Endodermal cell (in vitro differentiated cells): ENCODE measurements around the gene DNAJC5. TPM values are rescaled to one million over a fixed set of nuclear protein-coding genes. Genes with fewer than 3 reads are reported as not detected.

ENCODE experiments used
- DNase-seq: peaks from one replicate; pipeline ENCODE4 v3.0.0-alpha.2; 2017
- H3K27ac ChIP-seq: 2 replicates; pipeline ENCODE4 v1.5.1; 2013; ENCODE audit warnings: mild to moderate bottlenecking, low read depth, low read length, moderate library complexity
- H3K27me3 ChIP-seq: 2 replicates; pipeline ENCODE4 v1.6.1; 2013; ENCODE audit warnings: mild to moderate bottlenecking, low read length, moderate library complexity; ENCODE audit not compliant: insufficient read depth, control insufficient read depth, poor library complexity, severe bottlenecking
- H3K36me3 ChIP-seq: 2 replicates; pipeline ENCODE4 v1.7.0; 2013; ENCODE audit warnings: mild to moderate bottlenecking, low read length, moderate library complexity; ENCODE audit not compliant: control insufficient read depth, insufficient read depth
- H3K4me1 ChIP-seq: one replicate; pipeline ENCODE4 v1.7.0; 2013; ENCODE audit warnings: low read length; ENCODE audit not compliant: control insufficient read depth, insufficient read depth
- H3K4me3 ChIP-seq: 2 replicates; pipeline ENCODE4 v1.5.1; 2013; ENCODE audit warnings: mild to moderate bottlenecking, low read length, moderate library complexity
- H3K9ac ChIP-seq: 2 replicates; pipeline ENCODE4 v1.6.1; 2013; ENCODE audit warnings: mild to moderate bottlenecking, low read length, moderate library complexity; ENCODE audit not compliant: poor library complexity, severe bottlenecking; ENCODE audit errors: extremely low read depth
- H3K9me3 ChIP-seq: 2 replicates; pipeline ENCODE4 v1.6.1; 2013; ENCODE audit warnings: mild to moderate bottlenecking, low read length, moderate library complexity; ENCODE audit not compliant: control insufficient read depth
- H3K27ac Mint-ChIP-seq: 2 replicates; pipeline ENCODE4 v1.8.0; 2020; ENCODE audit warnings: mixed read lengths
- H3K27me3 Mint-ChIP-seq: 2 replicates; pipeline ENCODE4 v1.8.0; 2021; ENCODE audit warnings: mild to moderate bottlenecking, mixed read lengths; ENCODE audit not compliant: insufficient read depth
- H3K36me3 Mint-ChIP-seq: 2 replicates; pipeline ENCODE4 v1.8.0; 2020; ENCODE audit warnings: low read depth, mixed read lengths
- H3K4me1 Mint-ChIP-seq: 2 replicates; pipeline ENCODE4 v1.8.0; 2020; ENCODE audit warnings: mixed read lengths
- H3K4me3 Mint-ChIP-seq: 2 replicates; pipeline ENCODE4 v1.8.0; 2020; ENCODE audit warnings: mild to moderate bottlenecking, moderate library complexity, mixed read lengths
- H3K9me3 Mint-ChIP-seq: 2 replicates; pipeline ENCODE4 v1.8.0; 2020; ENCODE audit warnings: mild to moderate bottlenecking, mixed read lengths
- CTCF ChIP-seq: fragments of 200-600 bp; sonication (generic); conservative IDR thresholded peaks from 2 replicates; pipeline ENCODE4 v1.5.0; 2021; ENCODE audit warnings: antibody characterized with exemption, mild to moderate bottlenecking
- WGBS, 2 experiments: methylation state at CpG; one replicate each; pipeline versions ENCODE4 v1.1.5 to v1.1.7; 2013; ENCODE audit warnings: missing lambda C conversion rate in 2 of 2, mixed read lengths in 1 of 2; ENCODE audit not compliant: insufficient coverage in 1 of 2, insufficient read length in 1 of 2; 5-methylcytosine and 5-hydroxymethylcytosine counted together
- total RNA-seq, 2 donors: library from RNA; stranded (reverse); fragmentation: NEBNext Ultra II Directional in 1 of 2; extraction: Animal tissue kit (Norgen Biotek cat#: 25700) in 1 of 2; gene quantifications; 2 replicates in 1 of 2; 3 replicates in 1 of 2; pipeline ENCODE4 v1.2.1, GENCODE V29; 2021

The DNAJC5 gene
- total RNA-seq, 2 donors from 2014 or later, result 25.8 to 26.8 TPM

GRCh38 chr20:63945031-63945658 lies 50.2 kb downstream of the DNAJC5 start:
- DNase-seq, result no peak
- Histone ChIP-seq H3K9me3 (no peaks in the 10 kb centered on the region), H3K27ac (no peak overlapping the region), H3K27me3 (no peaks in the 10 kb centered on the region), H3K9ac (no peak overlapping the region), H3K4me3 (no peak overlapping the region), H3K36me3 (peaks cover 15% of the 10 kb centered on the region), H3K4me1 (no peaks in the 10 kb centered on the region)
- H3K27ac Mint-ChIP-seq, result no peak overlapping the region
- H3K4me3 Mint-ChIP-seq, result no peak overlapping the region
- peaks cover 3% of the 10 kb centered on the region for H3K9me3 Mint-ChIP-seq
- TF ChIP-seq CTCF, result no peak
- 91 to 95% methylated on average over 10 to 17 of the region's 17 CpGs for WGBS, 2 experiments
- no peaks in the 10 kb centered on the region for H3K27me3 Mint-ChIP-seq
- H3K4me1 Mint-ChIP-seq, result peaks cover 12% of the 10 kb centered on the region
- H3K36me3 Mint-ChIP-seq, result peaks cover 19% of the 10 kb centered on the region

- H3K36me3 Mint-ChIP-seq, result peaks cover 17% of the 10 kb centered on the region
- WGBS, 2 experiments, result 94 to 95% methylated on average over 33 to 39 of the region's 39 CpGs
- H3K36me3 ChIP-seq, result peaks cover 15% of the 10 kb centered on the region
- peaks cover 3% of the 10 kb centered on the region for H3K9me3 Mint-ChIP-seq
- no peak overlapping the region for H3K4me3 Mint-ChIP-seq
- H3K4me1 Mint-ChIP-seq, result peaks cover 12% of the 10 kb centered on the region
- no peak overlapping the region for H3K9ac ChIP-seq
- peaks cover 3% of the 10 kb centered on the region for H3K4me1 ChIP-seq
- H3K9me3 ChIP-seq, result no peaks in the 10 kb centered on the region
- H3K27ac ChIP-seq, result no peak overlapping the region
- no peaks in the 10 kb centered on the region for H3K27me3 ChIP-seq
- H3K27me3 Mint-ChIP-seq, result no peaks in the 10 kb centered on the region
- H3K27ac Mint-ChIP-seq, result peak overlapping the region; percentile 39
- no peak overlapping the region for H3K4me3 ChIP-seq
- no peak for TF ChIP-seq CTCF
- DNase-seq, result no peak
Measured at GRCh38 chr20:63945921-63946920, 51.3 kb downstream of the DNAJC5 start.

- H3K27ac ChIP-seq, result peak overlapping the region; percentile 14
- Mint-ChIP-seq H3K27ac (no peak overlapping the region), H3K4me1 (peaks cover 12% of the 10 kb centered on the region), H3K36me3 (peaks cover 17% of the 10 kb centered on the region), H3K9me3 (peaks cover 3% of the 10 kb centered on the region), H3K27me3 (no peaks in the 10 kb centered on the region), H3K4me3 (no peak overlapping the region)
- no peak overlapping the region for H3K9ac ChIP-seq
- no peak overlapping the region for H3K4me3 ChIP-seq
- H3K4me1 ChIP-seq, result peaks cover 3% of the 10 kb centered on the region
- no peaks in the 10 kb centered on the region for H3K9me3 ChIP-seq
- 93 to 95% methylated on average over 13 to 15 of the region's 15 CpGs for WGBS, 2 experiments
- no peak for TF ChIP-seq CTCF
- no peaks in the 10 kb centered on the region for H3K27me3 ChIP-seq
- peaks cover 15% of the 10 kb centered on the region for H3K36me3 ChIP-seq
- DNase-seq, result no peak
Measured at GRCh38 chr20:63946986-63947637, 52.2 kb downstream of the DNAJC5 start.
